ENCODE measurements around the gene HOMER2.

Gene HOMER2

DNA sequence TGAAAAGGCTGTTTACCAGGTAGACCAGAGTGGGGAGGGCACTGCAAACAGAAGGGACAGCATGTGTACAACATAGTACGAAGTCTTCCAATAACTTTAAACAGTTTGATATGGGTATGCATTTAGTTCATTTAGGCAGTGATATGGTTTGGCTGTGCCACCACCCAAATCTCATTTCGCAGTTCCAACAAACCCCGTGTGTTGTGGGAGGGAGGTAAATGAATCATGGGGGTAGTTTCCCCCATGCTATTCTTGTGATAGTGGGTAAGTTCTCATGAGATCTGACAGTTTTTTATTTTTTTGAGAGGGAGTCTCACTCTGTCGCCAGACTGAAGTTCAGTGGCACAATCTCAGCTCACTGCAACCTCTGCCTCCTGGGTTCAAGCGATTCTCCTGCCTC, 25.9 kb upstream of the HOMER2 start:
- Histone ChIP-seq H4K20me1 (ENCODE audit: insufficient read depth, low read length) (no peaks in the 10 kb centered on the region), H3K4me3 (ENCODE audit: low read length) (no peak overlapping the region), H3K4me2 (ENCODE audit: low read length) (no peak overlapping the region), H3K79me2 (ENCODE audit: low read length) (no peaks in the 10 kb centered on the region), H3K27ac (ENCODE audit: low read length) (no peak overlapping the region), H2AFZ (ENCODE audit: low read depth, low read length) (no peak overlapping the region), H3K9me3 (ENCODE audit: insufficient read depth, low read length) (no peaks in the 10 kb centered on the region), H3K36me3 (replicated peaks; ENCODE audit: low read depth, low read length) (no peaks in the 10 kb centered on the region), H3K4me1 (ENCODE audit: low read length) (peaks cover 16% of the 10 kb centered on the region), H3K27me3 (ENCODE audit: low read depth, low read length) (no peaks in the 10 kb centered on the region), H3K9ac (ENCODE audit: low read length) (no peak overlapping the region)
- TF ChIP-seq, protein P1, sequence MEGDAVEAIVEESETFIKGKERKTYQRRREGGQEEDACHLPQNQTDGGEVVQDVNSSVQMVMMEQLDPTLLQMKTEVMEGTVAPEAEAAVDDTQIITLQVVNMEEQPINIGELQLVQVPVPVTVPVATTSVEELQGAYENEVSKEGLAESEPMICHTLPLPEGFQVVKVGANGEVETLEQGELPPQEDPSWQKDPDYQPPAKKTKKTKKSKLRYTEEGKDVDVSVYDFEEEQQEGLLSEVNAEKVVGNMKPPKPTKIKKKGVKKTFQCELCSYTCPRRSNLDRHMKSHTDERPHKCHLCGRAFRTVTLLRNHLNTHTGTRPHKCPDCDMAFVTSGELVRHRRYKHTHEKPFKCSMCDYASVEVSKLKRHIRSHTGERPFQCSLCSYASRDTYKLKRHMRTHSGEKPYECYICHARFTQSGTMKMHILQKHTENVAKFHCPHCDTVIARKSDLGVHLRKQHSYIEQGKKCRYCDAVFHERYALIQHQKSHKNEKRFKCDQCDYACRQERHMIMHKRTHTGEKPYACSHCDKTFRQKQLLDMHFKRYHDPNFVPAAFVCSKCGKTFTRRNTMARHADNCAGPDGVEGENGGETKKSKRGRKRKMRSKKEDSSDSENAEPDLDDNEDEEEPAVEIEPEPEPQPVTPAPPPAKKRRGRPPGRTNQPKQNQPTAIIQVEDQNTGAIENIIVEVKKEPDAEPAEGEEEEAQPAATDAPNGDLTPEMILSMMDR (IDR thresholded peaks at IDR 0.05; ENCODE audit: low read depth, low read length) = no peak
- no peak for TF ChIP-seq EZH2phosphoT487 (IDR thresholded peaks at IDR 0.05; ENCODE audit: low read depth)

DNA sequence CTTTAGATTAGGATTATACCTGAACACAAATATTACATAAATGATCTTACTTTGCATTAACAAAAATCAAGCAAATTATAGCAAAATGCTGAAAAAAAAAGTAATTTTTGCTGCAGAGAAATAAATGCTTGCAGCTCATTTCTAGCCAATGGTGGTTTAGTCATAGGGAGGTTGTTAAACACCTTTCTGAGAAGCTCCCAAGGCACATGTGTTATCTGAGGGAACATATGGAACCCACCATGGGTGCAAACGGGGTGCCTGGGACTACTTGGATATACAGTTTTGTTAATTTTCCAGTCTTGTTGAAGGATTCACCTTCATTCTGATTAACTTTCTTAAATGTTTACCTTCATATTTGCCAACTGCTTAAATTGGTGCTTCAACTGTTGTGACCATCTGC, 24.6 kb upstream of the HOMER2 start:
- H3K4me3 ChIP-seq (ENCODE audit: low read length) = no peak overlapping the region
- H3K4me1 ChIP-seq (ENCODE audit: low read length) = peaks cover 16% of the 10 kb centered on the region
- H3K27ac ChIP-seq (ENCODE audit: low read length) = no peak overlapping the region
- H3K36me3 ChIP-seq (replicated peaks; ENCODE audit: low read depth, low read length) = no peaks in the 10 kb centered on the region
- H4K20me1 ChIP-seq (ENCODE audit: insufficient read depth, low read length) = no peaks in the 10 kb centered on the region
- H2AFZ ChIP-seq (ENCODE audit: low read depth, low read length) = no peak overlapping the region
- no peaks in the 10 kb centered on the region for H3K79me2 ChIP-seq (ENCODE audit: low read length)
- no peak for TF ChIP-seq EZH2phosphoT487 (IDR thresholded peaks at IDR 0.05; ENCODE audit: low read depth)
- TF ChIP-seq, protein P1 (IDR thresholded peaks at IDR 0.05; ENCODE audit: low read depth, low read length) = no peak
- H3K9me3 ChIP-seq (ENCODE audit: insufficient read depth, low read length) = no peaks in the 10 kb centered on the region
- no peaks in the 10 kb centered on the region for H3K27me3 ChIP-seq (ENCODE audit: low read depth, low read length)
- H3K4me2 ChIP-seq (ENCODE audit: low read length) = no peak overlapping the region
- H3K9ac ChIP-seq (ENCODE audit: low read length) = no peak overlapping the region

DNA sequence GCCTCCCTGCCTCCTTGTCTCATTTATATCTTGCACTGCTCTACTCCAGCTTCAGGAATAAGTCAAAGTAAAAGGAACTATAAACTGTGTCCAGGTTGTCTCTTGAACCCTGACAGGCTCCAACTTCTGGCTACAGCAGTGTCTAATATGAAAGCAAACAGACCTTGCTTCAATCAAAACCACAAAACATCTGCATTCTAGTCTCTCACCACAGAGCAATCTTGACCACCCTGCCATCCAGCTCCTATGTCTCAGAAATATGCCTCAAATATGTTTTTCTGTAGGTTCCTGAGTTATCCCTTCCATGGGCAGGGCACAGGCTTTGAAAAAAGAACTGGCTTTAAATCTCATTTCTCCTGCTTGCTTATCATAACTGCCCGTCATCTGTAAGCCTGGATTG, 20.5 kb upstream of the HOMER2 start:
- H3K36me3 ChIP-seq (replicated peaks; ENCODE audit: low read depth, low read length) = no peaks in the 10 kb centered on the region
- no peaks in the 10 kb centered on the region for H3K4me1 ChIP-seq (ENCODE audit: low read length)
- H3K9me3 ChIP-seq (ENCODE audit: insufficient read depth, low read length) = no peaks in the 10 kb centered on the region
- no peaks in the 10 kb centered on the region for H4K20me1 ChIP-seq (ENCODE audit: insufficient read depth, low read length)
- H2AFZ ChIP-seq (ENCODE audit: low read depth, low read length) = no peak overlapping the region
- H3K27me3 ChIP-seq (ENCODE audit: low read depth, low read length) = no peaks in the 10 kb centered on the region
- H3K4me3 ChIP-seq (ENCODE audit: low read length) = no peak overlapping the region
- no peaks in the 10 kb centered on the region for H3K79me2 ChIP-seq (ENCODE audit: low read length)
- H3K9ac ChIP-seq (ENCODE audit: low read length) = no peak overlapping the region
- no peak overlapping the region for H3K27ac ChIP-seq (ENCODE audit: low read length)
- TF ChIP-seq EZH2phosphoT487 (IDR thresholded peaks at IDR 0.05; ENCODE audit: low read depth) = no peak
- TF ChIP-seq, protein P1 (IDR thresholded peaks at IDR 0.05; ENCODE audit: low read depth, low read length) = no peak
- H3K4me2 ChIP-seq (ENCODE audit: low read length) = no peak overlapping the region

DNA sequence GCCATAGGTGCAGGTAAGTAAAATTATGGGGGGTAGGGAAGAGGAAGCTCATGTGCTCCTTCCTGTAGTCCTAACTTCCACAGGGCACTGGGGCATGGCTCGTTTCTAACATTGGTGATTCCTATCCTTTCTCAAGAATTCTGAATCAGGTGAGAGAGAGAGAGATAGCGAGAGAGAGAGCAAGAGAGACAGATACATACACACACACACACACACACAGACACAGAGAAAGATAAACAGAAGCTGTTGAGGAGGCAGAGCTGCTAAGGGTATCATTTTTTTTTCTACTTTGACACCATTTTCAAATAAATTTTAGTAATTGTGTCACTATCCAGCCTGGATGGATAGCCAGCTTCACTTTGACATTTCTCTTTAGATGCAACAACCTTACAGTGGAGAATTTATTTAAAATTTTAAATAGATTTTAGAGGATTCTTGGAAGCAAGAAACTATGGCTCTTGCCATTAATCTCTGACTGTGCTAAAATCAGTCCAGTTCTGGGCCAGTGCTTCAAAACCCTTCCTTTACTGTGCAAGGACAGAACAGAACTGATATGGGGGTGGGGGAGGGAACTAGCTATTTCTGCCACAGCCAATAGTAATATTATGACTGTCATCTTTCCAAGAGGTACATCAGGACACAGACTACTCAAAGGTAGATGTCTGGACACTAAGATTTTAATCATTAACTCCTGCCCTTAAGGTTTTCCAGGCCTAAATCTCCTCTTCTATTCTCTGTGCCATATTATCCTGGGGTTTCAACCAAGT, 18.9 kb upstream of the HOMER2 start:
- Histone ChIP-seq H3K4me3 (ENCODE audit: low read length) (no peak overlapping the region), H3K79me2 (ENCODE audit: low read length) (no peaks in the 10 kb centered on the region), H3K4me2 (ENCODE audit: low read length) (no peak overlapping the region), H3K27ac (ENCODE audit: low read length) (no peak overlapping the region), H4K20me1 (ENCODE audit: insufficient read depth, low read length) (no peaks in the 10 kb centered on the region), H3K4me1 (ENCODE audit: low read length) (peaks cover 5% of the 10 kb centered on the region), H3K27me3 (ENCODE audit: low read depth, low read length) (no peaks in the 10 kb centered on the region), H2AFZ (ENCODE audit: low read depth, low read length) (no peak overlapping the region), H3K9me3 (ENCODE audit: insufficient read depth, low read length) (no peaks in the 10 kb centered on the region), H3K36me3 (replicated peaks; ENCODE audit: low read depth, low read length) (no peaks in the 10 kb centered on the region), H3K9ac (ENCODE audit: low read length) (no peak overlapping the region)
- TF ChIP-seq, protein P1 (IDR thresholded peaks at IDR 0.05; ENCODE audit: low read depth, low read length) = no peak
- TF ChIP-seq EZH2phosphoT487 (IDR thresholded peaks at IDR 0.05; ENCODE audit: low read depth) = no peak
